Measurements from ENCODE around the gene SMIM8.

SMIM8 gene

DNA sequence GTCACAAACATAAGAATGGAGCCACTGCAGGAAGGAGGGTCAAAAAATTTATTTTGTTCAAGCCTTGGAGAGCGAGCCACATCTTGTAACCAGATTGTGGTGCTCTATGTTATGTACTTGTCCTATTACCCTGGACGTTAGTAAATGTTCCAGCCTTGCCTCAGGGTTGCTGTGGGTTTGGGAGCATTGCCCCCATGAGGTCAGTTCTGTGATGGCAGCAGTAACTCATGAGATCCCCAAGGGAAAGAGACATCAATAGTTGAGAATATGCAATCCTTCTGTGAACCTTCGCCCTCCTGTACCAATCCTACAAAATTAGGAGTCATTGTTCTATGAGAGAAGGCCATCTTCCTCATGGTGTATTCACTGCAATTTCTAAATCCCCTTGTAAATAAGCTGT lies 68.9 kb downstream of the SMIM8 start:
- peak; percentile 14 for DNase-seq (ENCODE audit: low spot score)

Data from globus pallidus (tissue), 1 donor.